Measurements from ENCODE around the gene CCDC92B. TPM values are rescaled to one million over a fixed set of nuclear protein-coding genes. Genes with fewer than 3 reads are reported as not detected.

Gene CCDC92B
- total RNA-seq, 1 donor from 2014 or later: not detected

DNA sequence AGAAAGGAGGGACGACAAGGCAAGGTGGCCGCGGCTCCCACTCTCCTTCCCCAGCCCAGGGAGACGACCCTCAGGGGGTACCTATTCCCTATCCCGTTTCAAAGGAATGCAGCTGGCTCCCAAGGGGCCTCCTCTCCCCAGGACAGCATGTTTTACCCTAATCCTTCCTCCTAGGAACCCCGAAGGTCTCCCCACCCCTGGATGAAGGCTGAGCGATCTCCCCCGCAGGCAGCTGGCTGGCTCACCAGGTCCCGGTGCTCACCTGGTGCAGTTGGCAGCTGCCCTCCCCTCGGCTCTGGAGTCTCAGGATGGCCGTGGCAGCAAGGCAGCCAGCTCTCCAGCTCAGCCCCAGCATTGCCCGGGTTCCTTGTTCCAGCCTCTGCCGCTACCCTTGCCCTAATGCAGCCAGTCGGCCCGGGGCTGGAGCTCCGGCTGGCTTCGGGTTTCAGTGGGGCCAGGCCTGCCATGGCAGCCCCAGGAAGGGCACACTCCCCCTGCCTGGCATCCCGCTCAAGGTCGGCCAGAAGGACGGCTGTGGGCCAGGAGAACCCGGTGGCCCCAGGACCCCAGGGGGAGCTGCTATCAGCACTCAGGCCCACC is 42.4 kb downstream of the CCDC92B start:
- Histone ChIP-seq H3K4me3 (ENCODE audit: low read depth, low read length) (no peak overlapping the region), H3K36me3 (ENCODE audit: control insufficient read depth, insufficient read depth, low read length) (peaks cover 20% of the 10 kb centered on the region), H3K27me3 (ENCODE audit: control insufficient read depth, insufficient read depth, low read length) (no peaks in the 10 kb centered on the region)
- TF ChIP-seq, protein P1, sequence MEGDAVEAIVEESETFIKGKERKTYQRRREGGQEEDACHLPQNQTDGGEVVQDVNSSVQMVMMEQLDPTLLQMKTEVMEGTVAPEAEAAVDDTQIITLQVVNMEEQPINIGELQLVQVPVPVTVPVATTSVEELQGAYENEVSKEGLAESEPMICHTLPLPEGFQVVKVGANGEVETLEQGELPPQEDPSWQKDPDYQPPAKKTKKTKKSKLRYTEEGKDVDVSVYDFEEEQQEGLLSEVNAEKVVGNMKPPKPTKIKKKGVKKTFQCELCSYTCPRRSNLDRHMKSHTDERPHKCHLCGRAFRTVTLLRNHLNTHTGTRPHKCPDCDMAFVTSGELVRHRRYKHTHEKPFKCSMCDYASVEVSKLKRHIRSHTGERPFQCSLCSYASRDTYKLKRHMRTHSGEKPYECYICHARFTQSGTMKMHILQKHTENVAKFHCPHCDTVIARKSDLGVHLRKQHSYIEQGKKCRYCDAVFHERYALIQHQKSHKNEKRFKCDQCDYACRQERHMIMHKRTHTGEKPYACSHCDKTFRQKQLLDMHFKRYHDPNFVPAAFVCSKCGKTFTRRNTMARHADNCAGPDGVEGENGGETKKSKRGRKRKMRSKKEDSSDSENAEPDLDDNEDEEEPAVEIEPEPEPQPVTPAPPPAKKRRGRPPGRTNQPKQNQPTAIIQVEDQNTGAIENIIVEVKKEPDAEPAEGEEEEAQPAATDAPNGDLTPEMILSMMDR (IDR thresholded peaks at IDR 0.05; ENCODE audit: insufficient read depth, low read length, severe bottlenecking): no peak
- DNase-seq (ENCODE audit: low read depth): no peak
- FAIRE-seq: no peak

DNA sequence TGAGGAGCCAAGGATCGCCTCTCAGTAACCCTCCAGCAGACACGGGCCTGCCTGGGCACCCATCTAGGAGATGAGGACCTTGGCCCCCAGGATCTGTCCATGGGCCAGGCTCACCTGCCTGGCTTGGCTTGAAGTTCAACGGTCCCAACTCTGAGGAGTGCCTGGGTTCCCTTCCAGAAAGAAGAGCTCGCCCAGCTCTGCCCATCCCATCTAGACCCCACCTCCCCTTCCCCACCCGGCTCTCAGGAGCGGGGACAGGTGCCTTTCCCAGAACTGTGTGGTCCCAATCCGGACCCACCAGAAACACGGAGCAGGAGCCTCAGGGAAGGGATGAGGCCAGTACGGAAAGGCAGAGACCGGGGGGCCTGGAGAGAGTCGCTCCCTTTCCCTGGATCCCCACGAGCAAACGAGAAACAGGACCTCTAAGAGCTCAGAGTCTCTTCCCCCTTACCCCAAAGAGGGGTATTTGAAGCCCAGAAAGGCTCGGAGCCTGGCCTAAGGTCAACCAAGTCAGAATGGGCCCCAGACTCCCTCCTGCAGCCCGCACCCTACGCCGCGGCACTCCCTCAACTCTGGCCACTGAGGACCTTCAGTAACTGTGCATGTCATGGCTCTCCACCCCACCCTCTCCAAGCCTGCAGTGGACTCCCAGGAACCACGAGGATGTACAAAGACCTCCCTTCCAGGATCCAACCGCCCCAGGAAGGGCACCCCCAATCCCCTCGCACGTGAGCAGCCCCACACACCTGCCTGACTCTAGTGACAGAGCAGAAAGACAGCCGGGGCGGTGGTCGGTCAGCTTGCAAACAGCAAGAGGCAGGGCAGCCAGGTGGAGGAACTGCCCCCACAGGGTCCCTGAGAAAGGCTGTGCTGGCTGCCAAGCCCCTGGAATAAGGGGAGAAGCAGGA is 43.3 kb downstream of the CCDC92B start:
- H3K27me3 ChIP-seq (ENCODE audit: control insufficient read depth, insufficient read depth, low read length): no peaks in the 10 kb centered on the region
- peaks cover 24% of the 10 kb centered on the region for H3K36me3 ChIP-seq (ENCODE audit: control insufficient read depth, insufficient read depth, low read length)
- DNase-seq (ENCODE audit: low read depth) (no peak), FAIRE-seq (no peak)
- H3K4me3 ChIP-seq (ENCODE audit: low read depth, low read length): no peak overlapping the region
- TF ChIP-seq, protein P1 (IDR thresholded peaks at IDR 0.05; ENCODE audit: insufficient read depth, low read length, severe bottlenecking): no peak

DNA sequence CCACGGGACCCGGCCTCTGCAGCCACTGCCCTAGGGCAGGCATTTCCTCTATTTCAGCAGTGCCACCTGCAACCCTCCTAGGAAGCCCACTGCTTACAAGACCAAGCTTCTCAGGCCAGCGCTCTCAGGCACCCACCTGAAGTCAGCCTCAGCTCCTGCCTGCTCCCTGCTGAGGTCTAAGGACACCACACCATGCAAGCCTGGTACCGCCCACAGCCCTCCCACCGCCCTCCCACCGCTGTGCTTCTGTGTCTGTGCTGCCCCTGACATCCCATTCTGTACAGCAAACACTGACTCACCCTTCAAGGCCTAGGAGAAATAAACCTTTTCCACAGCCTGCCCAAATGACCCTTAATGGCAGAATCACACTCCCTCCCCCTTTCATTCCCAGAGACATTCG is 44.2 kb downstream of the CCDC92B start:
- H3K36me3 ChIP-seq (ENCODE audit: control insufficient read depth, insufficient read depth, low read length): peaks cover 30% of the 10 kb centered on the region
- H3K27me3 ChIP-seq (ENCODE audit: control insufficient read depth, insufficient read depth, low read length): no peaks in the 10 kb centered on the region
- DNase-seq (ENCODE audit: low read depth): no peak
- no peak for FAIRE-seq
- TF ChIP-seq, protein P1 (IDR thresholded peaks at IDR 0.05; ENCODE audit: insufficient read depth, low read length, severe bottlenecking): no peak
- no peak overlapping the region for H3K4me3 ChIP-seq (ENCODE audit: low read depth, low read length)

DNA sequence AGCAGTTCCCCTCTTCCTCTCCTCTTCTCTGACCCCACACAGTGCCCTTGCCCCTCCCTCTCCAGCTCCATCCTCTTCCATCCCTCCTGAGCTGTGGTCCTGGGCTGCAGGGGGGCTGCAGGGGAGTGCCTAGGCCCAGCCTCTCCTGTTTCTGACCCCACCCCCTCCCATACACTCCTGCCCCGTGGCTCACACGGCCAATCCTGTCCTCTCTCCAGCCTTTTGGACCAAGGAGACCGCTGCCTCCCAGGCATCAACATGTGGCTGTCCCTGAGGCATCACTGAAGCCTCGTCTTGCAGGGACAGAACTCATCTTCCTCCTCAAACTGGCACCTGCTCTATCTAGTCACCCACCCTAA is 44.6 kb downstream of the CCDC92B start:
- peaks cover 32% of the 10 kb centered on the region for H3K36me3 ChIP-seq (ENCODE audit: control insufficient read depth, insufficient read depth, low read length)
- TF ChIP-seq, protein P1 (IDR thresholded peaks at IDR 0.05; ENCODE audit: insufficient read depth, low read length, severe bottlenecking): no peak
- FAIRE-seq (no peak), DNase-seq (ENCODE audit: low read depth) (no peak)
- H3K4me3 ChIP-seq (ENCODE audit: low read depth, low read length): no peak overlapping the region
- H3K27me3 ChIP-seq (ENCODE audit: control insufficient read depth, insufficient read depth, low read length): no peaks in the 10 kb centered on the region

DNA sequence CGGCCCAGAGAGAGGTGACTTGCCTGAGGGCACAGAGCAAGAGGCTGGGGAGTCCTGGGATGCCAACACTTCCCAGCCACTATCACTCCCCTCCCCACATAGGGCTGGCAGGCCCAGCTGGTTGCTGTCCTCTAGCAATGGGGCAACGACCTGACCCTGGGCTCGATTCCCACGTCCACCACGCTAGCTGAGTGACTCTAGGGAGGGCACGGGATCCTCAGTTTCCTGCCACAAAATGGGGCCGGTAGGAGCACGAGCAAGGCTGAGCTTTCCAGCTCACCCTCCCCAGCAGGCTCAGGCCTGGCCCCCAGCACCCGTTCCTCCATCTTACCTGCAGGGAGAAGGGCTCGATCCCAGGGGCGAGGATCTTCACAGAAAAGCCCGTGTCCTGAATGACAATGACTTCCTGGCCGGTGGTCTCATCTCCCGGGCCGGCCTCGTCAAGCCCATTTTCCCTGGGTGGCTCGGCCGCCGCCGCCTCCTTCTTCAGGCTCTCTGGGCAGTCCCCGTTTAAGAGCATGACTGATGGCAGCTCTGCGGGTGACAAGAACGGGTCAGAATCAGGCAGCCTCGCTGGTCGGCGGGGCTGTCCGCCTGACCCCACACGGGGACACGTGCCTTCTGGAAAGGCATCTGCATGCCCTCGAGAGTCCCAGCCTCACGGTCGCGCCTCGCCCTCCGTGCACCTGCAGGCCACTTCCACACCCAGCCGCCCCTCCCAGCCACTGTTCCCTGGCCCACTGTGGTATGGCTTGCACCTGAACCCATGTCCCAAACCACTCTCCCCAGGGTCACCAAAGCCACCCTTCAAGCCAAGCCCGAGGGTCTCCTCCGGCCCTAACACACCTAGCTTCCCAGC is 45.2 kb downstream of the CCDC92B start:
- peaks cover 32% of the 10 kb centered on the region for H3K36me3 ChIP-seq (ENCODE audit: control insufficient read depth, insufficient read depth, low read length)
- DNase-seq (ENCODE audit: low read depth) (no peak), FAIRE-seq (no peak)
- H3K4me3 ChIP-seq (ENCODE audit: low read depth, low read length): no peak overlapping the region
- TF ChIP-seq, protein P1 (IDR thresholded peaks at IDR 0.05; ENCODE audit: insufficient read depth, low read length, severe bottlenecking): no peak
- H3K27me3 ChIP-seq (ENCODE audit: control insufficient read depth, insufficient read depth, low read length): no peaks in the 10 kb centered on the region

All from bronchial epithelial cell (primary cell).